Stimulated activated CD8-positive, alpha-beta memory T cell treated with anti-CD3 and anti-CD28 coated beads, Interleukin-7, amount 100 ng/mL, for 4 hours (primary cell): Measurements from ENCODE around the gene OR2H2.

Source experiments
- DNase-seq, 2 donors: peaks; one replicate each; pipeline ENCODE4 v3.0.0-alpha.2; 2020; ENCODE audit warnings: low read depth in 2 of 2

The OR2H2 gene

DNA sequence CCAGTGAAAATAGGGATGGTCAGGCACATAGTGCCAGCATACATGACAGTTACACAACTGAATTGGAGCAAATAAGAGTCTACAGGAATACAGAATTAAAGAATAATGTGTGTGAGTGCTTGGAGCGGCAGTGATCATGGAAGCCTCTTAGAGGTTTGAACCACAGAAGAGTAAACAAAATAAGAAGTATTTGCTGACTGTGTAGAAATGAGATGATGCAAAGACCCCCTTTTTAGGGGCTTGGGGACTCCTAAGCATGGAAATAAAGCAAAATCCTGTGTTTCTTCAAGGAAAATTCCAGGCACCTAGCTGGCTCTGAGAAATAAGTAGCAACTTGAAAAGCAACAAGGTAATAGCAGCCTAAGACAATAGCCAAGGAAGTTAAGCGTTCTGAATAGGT lies 6.8 kb downstream of the OR2H2 start:
- no peak for DNase-seq

DNA sequence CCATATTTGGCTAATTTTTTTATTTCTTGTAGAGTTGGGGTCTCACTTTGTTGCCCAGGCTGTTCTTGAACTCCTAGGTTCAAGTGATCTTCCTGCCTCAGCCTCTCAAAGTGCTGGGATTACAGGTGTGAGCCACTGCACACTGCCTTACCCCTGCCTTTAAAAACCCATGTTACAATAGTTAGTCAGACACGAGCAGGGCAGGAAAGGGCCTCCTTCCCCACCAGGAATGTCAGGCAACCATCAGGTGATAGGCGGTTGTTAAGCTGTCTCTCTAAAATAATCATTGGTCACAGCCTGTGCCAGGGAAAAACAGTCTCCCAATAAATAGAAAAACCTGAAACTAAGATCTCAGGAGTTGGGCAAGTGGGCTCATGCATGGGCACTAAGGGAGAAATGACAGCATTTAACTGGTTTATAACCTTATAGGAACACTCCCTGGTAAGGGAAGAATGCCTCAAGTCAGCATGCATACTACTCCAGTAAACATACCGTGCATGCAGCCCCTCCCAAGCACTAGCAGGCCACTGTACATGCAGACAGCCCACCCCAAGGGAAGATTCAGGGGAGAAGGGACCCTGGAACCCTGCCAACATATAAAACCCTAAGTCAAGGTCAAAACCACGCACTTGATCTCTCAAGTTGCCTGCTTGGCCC lies 8.4 kb downstream of the OR2H2 start:
- no peak for DNase-seq

DNA sequence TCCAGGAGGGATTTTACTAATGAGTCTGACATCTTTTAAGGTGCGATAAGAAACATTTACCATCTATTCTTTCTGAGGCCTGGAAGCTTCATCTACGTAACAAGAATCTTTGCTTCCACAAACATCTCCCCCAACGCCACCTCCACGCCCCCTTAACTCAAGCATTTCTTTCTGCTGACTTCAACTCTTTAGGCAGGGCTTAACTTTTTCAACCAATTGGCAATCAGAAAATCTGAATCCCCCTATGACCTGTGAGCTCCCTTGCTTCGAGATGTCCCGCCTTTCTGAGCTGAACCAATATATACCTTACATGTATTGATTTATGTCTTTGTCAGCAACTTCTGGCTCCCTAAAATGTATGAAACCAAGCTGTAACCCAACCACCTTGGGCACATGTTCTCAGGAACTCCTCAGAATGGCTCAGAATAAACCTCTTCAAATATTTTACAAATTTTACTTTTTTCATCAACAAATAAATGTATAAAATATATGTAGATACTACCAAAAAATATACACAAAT lies 11.5 kb downstream of the OR2H2 start:
- DNase-seq: no peak

DNA sequence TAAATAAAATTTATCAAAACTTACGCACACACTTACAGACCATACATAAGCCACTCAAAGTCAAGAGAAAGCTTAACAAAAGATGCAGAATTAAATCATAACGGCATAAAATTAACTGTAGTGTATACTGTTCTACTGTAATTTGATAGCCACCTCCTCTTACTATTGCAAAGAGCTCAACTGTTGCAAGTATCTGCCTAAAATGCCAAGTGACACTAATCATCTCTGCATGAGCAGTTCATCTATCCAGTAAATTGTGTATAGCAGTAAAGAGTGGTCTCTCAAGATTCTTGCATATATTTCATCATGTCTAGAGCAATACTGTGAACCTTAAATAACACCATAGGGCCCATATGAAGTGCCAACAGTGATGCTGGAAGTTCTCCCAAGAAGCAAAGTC lies 12.3 kb downstream of the OR2H2 start:
- no peak for DNase-seq

DNA sequence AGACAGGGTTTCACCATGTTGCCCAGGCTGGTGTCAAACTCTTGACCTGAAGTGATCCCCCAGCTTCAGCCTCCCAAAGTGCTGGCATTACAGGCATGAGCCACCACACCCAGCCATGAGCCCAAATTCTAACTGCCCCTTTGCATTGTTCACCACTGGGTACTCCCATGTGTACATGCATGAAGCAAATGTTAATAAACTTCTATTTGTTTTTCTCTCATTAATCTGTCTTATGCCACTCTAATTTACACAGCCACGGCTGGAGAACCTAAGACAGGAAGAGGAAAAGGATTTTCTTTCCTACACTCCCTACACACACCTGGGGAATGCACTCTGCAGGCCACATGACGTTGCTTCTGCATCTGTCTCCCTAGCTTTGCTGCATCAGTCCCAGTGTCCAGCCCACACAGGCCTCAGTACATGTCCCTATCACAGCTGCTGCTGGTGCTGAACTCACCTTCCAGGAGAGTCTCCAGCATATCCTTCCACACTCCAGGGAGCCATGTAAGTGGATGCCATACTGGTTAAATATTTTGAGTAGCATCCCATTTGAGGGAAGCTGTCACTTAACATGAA lies 13.3 kb downstream of the OR2H2 start:
- DNase-seq: no peak

DNA sequence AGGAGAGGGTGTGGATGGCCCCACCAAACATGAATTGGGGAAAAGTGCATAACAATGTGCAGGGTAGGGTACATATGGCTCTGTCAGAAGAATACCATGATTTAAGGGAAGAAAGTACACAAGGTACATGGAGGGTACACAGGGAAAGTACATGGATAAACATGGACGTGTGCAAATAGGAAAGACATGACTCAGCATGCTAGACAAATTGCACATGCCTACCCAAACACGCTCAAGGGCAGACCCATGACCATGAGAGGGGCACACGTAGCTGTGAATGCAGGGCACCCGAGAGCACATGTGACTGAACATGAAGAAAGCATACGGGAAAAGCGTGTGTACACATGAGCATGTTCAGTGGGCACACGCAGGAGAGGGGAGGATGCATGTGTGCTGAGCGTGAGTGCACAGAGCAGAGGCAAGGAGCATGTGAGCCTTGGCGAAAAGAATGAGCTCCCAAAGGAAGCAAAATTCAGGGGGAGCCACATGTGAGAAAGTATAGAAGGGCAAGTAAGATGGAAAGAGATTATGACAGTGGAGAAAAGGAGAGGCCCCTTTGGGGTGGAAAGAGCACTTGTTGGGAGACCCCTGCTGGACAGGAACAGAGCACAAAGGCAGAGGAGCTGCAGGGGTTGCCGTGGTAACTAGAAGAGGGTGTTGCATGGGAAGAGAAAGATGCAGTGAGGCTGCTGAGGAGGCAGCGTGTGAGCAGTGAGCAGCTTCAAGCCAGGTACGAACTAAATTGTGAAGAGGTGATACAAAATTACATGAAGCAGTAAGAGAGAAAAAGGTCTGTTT lies 17.8 kb downstream of the OR2H2 start:
- DNase-seq: no peak

DNA sequence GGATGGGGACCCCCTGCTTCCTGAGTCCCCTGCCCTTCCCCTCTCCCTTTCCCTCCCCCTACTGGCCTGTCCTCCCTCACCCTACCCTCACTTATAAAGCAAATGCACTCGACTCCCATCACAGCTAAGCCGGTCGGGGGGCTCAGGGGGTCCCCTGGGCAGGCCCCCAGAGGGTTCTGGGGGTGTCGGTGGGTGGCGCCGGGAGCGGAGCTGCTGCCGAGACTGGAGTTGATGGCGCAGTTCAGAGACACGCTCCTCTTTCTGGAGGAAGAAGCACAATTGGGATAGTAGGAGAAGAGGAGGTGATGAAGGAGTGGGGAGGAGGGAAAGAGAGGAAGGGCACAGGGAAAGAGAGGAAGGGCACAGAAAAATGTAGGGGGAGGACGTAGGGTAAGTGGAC lies 18.5 kb downstream of the OR2H2 start:
- DNase-seq: no peak

DNA sequence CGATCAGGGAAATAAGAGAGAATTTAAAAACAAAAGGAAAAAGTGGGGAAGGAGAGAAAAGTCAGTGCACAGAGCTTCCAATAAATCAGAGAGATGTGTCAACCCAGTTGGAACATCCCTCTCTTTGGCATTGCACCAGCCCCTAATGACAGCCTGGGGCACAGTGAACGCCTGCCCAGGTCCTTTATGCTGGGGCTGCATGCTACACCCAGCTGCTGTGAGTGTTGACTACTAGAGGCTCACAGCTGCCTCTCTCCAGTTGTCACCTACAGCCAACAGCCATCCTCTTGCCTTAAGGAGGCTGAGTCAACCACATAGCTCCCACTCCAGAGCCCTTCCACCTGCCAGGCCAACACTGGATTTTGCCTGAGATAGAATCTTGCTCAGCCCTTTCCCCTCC lies 19.0 kb downstream of the OR2H2 start:
- no peak for DNase-seq

DNA sequence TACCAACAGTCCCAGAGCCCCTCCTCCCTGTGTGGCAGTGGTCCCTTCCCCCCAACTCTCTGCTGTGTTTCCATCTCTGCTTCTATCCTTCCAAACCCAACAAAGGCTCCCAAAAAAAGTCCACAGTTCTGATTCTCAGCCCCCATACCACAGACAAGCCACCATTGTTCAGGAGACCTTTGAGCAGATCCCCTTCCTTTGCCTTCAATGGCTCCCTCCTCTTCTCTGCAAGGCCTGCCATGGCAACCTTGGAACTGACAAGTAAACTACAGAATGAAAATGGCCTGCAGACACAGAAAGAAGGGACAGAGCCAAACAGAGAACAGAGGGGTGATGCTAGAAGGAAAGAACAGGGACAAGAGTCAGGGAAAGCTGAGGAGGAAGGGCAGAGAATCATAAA lies 23.2 kb downstream of the OR2H2 start:
- no peak for DNase-seq

DNA sequence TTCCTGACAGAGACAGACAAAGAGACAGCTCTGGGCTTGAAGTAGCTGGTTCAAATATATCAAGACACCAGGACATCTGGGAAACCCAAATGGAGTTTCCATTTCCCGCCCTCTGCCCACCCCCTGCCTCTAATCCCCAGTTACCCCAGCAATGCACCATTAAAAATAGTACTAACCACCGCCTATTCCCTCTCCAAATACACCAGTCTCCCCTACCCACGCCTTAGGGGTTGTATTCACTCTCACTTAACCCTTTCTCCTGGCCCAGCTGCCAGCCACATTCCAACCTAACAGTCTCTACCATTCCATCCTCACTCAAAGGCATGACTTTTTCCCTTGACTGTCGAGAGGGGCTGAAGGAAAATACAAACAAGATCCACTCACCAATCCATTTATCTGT lies 25.6 kb downstream of the OR2H2 start:
- DNase-seq: no peak

DNA sequence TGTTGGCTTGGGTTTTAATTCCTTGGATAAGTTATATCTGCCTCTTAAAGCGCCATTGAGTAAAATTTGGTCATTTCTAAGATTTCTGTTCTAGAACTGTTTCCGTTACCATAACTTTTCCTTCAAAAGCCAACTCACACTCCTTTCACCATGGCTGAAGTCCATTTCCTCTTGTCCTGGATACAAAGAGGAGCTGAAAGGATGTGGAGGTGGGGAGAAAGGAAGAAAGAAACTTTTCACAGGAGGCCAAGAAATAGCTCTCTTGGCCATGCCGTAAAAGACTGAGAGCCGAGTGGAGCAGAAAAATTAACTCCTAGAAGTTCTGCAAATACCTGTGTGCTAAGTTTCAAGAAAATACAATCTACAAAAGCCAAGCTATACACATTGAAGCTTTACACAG lies 26.5 kb downstream of the OR2H2 start:
- DNase-seq: no peak

DNA sequence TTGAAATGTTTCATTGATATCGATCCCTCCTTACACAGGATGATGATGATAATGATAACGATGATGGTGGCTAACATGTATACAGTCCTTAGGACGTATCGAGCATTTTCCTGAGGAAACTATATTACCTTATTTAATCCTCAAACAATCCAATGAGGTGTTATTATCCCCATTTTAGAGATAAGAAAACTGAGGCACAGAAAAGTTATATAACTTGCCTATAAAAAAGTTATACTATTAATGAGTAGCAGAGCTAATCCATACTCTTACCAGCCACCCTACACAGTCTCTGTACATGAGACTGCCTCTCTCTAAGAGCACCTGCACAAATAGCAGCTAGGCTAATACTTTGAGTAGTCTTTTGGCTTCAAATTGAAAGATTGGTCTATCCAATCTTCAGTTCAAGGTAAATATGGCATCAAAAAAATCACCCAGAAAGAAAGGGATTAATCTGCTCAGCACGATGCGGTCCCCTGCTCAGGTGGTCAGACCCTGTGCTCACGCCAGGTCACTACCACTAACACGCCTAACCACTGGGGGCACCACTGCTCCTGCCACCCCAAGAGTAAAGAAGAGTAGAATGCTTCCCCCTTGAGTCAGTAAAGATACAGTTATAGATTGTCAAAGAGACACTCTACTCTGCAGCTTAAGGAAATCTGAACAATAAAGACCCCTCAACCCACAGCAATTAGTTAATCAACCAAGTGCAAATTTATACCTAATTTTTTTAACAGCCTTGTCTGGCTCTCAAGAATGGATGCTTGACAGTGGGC lies 33.0 kb downstream of the OR2H2 start:
- no peak for DNase-seq

DNA sequence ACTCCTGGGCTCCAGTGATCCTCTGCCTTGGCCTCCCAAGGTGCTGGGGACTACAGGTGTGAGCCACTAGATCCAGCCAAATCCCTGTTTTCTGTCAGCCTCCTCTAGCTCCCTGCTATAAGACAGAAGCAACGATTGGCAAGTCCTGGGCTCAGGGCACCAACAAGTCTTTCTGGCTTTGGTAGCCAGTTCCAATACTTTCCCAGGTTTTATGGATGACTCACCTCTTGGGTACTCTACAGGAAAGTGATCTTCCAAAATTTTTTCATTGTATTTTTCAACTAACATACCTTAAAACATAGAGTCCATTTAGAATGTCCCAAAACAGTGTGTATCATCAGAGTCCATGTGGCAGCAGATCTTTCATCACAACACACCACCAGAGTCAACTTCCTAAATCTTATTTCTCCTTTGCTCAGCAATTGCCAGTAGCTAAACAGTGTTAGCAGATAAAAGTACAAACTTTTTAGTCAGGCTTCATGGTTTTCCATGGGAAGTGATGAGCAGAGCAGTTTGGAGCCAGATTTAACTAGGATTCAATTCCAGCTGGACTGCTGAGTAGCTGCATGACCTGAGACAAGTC lies 34.7 kb downstream of the OR2H2 start:
- DNase-seq: no peak

DNA sequence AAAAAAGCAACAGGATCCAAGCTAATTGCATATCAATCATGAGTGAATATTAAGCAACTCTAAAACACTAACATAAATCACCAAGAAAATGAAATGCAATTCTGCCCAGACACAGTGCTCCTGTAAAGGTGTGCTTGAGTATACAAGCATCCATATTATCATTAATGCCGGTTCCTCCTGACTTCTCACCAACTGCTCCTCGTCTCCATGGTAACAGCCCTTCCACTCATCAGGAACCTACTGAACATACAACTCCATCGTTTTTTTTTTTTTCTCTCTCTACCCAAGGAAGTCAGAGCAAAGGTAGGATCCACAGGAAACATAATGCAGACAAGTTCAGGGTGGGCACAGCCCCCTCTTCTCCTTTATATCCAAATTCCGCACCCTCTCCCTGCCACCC lies 35.7 kb downstream of the OR2H2 start:
- DNase-seq: no peak

DNA sequence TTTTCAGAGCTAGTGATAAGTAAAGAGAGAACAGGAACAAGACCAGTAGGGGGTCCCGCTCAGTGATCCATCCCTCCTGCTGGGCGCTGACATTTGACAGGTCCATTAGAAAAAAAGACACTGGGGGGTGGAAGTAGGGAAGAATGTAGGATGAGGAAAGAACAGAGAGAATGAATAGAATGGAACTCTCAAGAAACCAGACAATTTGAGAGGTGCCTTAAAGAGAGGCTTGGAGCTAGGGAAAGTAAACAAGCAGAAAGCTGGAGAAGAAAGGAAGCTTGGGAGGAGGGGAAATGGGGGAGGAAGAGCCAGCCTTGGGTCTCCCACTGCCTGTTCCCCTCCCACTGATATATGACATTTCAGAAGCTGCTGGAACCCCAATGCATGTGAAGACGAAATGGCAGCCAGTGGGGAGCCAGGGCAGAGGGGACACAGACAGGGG lies 39.6 kb downstream of the OR2H2 start:
- no peak for DNase-seq

DNA sequence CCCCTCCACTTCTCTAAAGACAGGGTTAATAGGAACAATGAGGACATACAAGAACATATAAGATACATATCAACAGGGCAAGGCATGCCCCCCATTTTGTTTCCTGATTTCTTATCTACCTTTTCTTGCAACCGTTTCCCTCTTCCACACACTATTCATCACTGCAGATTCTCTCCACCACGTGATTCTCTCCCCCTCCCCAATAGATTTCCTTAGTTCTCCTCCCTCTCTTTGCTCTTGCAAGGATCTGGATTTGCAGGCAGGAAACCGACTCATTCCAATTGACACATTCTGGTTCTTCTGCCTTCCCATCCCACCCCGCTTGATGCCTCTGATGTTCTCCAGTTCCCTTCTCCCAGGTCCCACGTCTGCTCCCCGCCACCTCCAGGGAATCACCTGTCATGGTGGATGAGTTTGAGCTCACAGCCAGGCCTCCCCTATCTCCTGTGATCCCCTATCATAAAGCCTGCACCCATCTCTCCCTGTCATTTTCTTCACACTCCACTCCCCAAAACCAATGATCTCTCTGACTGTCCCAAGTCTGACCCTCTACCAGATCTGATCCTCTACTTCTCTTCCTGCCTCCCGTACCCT lies 40.5 kb downstream of the OR2H2 start:
- no peak for DNase-seq

DNA sequence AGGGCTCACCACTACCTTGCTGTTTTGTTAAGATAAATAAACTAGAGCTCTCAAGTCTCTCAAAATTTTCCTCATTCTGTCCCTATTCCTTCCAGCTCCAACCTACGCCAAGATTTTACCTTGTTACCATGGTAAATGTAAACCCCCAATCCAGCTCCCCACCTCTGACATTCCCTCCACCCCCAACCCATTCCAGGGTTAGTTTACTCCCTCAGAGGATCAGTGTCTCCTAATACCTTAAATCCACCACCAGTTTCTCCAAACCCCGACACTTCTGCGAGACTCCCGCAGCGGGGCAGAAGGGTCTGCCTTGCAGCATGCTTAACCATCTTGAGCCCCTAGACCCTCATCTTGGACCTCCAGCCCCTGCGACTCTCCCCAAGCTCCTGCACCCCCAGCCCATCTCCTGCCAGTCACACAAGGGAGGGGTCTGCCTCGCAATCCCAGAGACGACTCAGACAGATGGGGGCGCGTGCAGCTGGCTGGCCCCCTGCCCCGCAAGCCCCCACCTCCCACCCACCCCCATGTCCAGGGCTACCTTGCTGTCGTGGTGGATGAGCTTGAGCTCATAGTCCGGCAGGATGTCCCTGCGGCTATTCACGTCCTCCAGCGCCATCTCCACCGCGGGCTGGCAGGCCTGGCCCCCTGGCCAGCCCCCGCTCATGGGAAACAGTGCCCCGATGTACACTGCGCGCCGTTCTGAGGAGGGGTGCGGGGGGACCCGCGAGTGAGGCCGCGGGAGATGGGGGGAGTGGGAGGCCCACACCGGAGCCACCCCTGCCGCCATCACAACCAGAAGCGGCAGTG lies 42.2 kb downstream of the OR2H2 start:
- no peak for DNase-seq

DNA sequence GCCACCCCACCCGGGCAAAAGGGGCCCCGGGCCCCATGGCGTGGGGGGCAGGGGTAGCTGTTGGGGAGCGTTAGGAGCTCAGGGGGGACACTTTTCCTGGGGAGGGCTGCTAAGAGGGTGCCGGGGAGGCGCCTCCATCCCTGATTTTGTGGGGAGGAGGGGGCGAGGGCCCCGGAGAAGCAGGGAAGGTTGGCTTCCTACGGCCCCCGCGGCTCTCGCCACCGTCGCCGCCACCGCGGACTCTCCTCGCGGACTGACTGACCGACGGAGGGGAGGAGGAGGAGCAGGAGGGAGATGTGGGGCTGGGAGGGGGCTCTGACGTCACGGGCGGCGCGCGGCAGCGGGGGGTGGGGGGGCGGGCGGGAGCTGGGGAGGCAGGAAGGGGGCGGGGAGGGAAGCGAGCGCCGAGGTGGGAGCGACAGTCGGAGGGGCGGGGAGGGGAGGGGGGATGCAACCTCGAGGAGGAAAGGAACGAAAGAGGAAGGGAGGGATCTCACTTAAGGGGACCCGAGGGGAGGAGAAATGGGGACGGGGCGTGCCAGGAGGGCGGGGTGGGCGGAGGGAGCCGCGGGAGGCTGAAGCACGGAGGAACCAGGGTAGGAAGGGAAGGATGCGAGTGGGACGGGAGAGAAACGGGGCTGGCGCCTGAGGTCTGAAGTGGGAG lies 43.0 kb downstream of the OR2H2 start:
- peak; percentile 24 to 59 for DNase-seq

DNA sequence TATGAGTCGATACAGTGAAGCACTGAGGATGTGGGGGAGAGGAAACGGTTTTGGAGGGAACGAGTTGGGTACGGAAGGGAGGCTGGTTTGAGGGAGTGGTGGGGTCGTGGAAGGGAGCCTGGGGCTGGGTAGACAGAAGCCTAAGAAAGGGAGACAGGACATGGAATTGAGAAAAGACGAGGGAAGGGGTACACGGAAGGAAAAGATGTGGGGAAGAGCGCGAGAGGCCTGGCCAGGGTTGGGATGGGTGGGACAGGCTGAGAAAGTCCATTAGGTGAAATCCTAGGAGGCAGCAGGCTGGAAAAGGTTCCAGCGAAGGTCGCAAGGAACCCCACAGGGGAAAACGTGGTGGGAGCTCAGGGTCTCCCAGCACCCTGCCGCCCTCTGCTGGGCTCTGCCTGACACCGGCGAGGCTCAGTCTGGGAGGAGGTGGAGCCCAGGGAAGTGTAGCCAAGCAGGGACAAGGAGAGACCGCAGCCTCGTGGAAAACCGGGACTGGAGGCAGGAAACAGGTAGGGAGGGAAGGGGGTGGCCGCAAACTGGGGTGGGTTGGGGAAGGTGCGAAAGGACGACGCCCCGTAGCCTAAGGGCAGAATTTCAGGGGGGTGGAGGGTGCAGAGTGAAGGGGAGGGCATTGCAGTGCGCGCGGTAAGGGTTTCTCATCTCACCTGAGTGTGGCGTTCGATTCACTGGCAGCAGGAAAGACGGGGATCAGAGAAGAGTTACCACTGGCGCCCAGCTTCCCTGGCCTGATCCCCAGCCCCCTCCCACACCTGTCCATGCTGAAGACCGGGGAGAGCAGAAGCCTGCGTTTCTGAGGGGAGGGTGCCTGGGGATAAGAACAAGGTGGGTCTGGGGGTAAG lies 43.7 kb downstream of the OR2H2 start:
- DNase-seq: peak; percentile 12 to 42
